GM06990 (cell line): ENCODE results near the gene SPATA13.

Experiments
- DNase-seq: peaks from one replicate; pipeline ENCODE4 v3.0.0-alpha.2; 2011; ENCODE audit not compliant: insufficient read length; ENCODE audit errors: extremely low read depth
- H3K27me3 ChIP-seq: replicated peaks from 2 replicates; pipeline ENCODE4 v1.6.0; 2011; ENCODE audit warnings: low read length; ENCODE audit not compliant: control insufficient read depth, insufficient read depth
- H3K36me3 ChIP-seq: 2 replicates; pipeline ENCODE4 v1.5.1; 2011; ENCODE audit warnings: low read length; ENCODE audit not compliant: control insufficient read depth, insufficient read depth
- H3K4me3 ChIP-seq: replicated peaks from 2 replicates; pipeline ENCODE4 v1.5.1; 2011; ENCODE audit warnings: low read depth, mild to moderate bottlenecking, control low read depth, low read length
- CTCF ChIP-seq: IDR thresholded peaks from 2 replicates; pipeline ENCODE4 v1.5.1; 2011; ENCODE audit warnings: low read length, control low read depth, mild to moderate bottlenecking, inconsistent platforms; ENCODE audit not compliant: insufficient read depth, poor library complexity, severe bottlenecking

SPATA13 gene

GRCh38 chr13:24288870-24289269 lies 128.3 kb downstream of the SPATA13 start:
- no peak for TF ChIP-seq CTCF
- Histone ChIP-seq H3K27me3 (no peaks in the 10 kb centered on the region), H3K4me3 (no peak overlapping the region), H3K36me3 (peaks cover 24% of the 10 kb centered on the region)
- DNase-seq, result no peak

GRCh38 chr13:24290280-24290932 lies 129.9 kb downstream of the SPATA13 start:
- Histone ChIP-seq H3K27me3 (no peaks in the 10 kb centered on the region), H3K4me3 (no peak overlapping the region), H3K36me3 (peaks cover 23% of the 10 kb centered on the region)
- no peak for DNase-seq
- TF ChIP-seq CTCF, result no peak

- H3K27me3 ChIP-seq, result no peaks in the 10 kb centered on the region
- TF ChIP-seq CTCF, result no peak
- DNase-seq, result no peak
These were observed 132.0 kb downstream of the SPATA13 start for GRCh38 chr13:24292481-24292880.

GRCh38 chr13:24293746-24294145 lies 133.2 kb downstream of the SPATA13 start:
- no peak for DNase-seq
- TF ChIP-seq CTCF, result no peak
- H3K27me3 ChIP-seq, result no peaks in the 10 kb centered on the region
- no peak overlapping the region for H3K4me3 ChIP-seq
- peaks cover 16% of the 10 kb centered on the region for H3K36me3 ChIP-seq

More at GRCh38 chr13:24292481-24292880, 132.0 kb downstream of the SPATA13 start:
- Histone ChIP-seq H3K4me3 (no peak overlapping the region), H3K36me3 (peaks cover 17% of the 10 kb centered on the region)

GRCh38 chr13:24299488-24300114 lies 139.1 kb downstream of the SPATA13 start:
- no peak for DNase-seq
- TF ChIP-seq CTCF, result no peak
- Histone ChIP-seq H3K4me3 (no peak overlapping the region), H3K36me3 (peaks cover 32% of the 10 kb centered on the region), H3K27me3 (no peaks in the 10 kb centered on the region)
